Calu3 (cell line): ENCODE results near the gene FAR2. TPM values are rescaled to one million over a fixed set of nuclear protein-coding genes. Genes with fewer than 3 reads are reported as not detected.

Experiments used
- BruUV-seq: library from RNA; stranded (reverse); fragments of 400-500 nt; replicated peaks from 2 replicates; lab custom pipeline; 2021; lab: Mats Ljungman, UMichigan
- CTCF ChIA-PET: fragments of 300-600 bp; sonication (Branson Sonifier 250); formaldehyde crosslinking; loops from one replicate; lab custom pipeline; 2022; ENCODE audit warnings: antibody characterized with exemption; lab: Charles Lee
- DNase-seq: peaks from one replicate; pipeline ENCODE4 v3.0.0; 2022
- H3K27ac Mint-ChIP-seq: one replicate; pipeline ENCODE4 v1.8.0; 2022; ENCODE audit warnings: mixed read lengths; ENCODE audit not compliant: unreplicated experiment
- H3K27me3 Mint-ChIP-seq: one replicate; pipeline ENCODE4 v1.8.0; 2022; ENCODE audit warnings: mixed read lengths; ENCODE audit not compliant: unreplicated experiment
- H3K36me3 Mint-ChIP-seq: one replicate; pipeline ENCODE4 v1.8.0; 2022; ENCODE audit warnings: mild to moderate bottlenecking, moderate library complexity, mixed read lengths; ENCODE audit not compliant: insufficient read depth, unreplicated experiment
- H3K4me1 Mint-ChIP-seq: one replicate; pipeline ENCODE4 v1.8.0; 2022; ENCODE audit warnings: mild to moderate bottlenecking, low read depth, mixed read lengths; ENCODE audit not compliant: unreplicated experiment
- H3K4me3 Mint-ChIP-seq: one replicate; pipeline ENCODE4 v1.8.0; 2022; ENCODE audit warnings: mild to moderate bottlenecking, low read depth, moderate library complexity, mixed read lengths; ENCODE audit not compliant: unreplicated experiment
- H3K9me3 Mint-ChIP-seq: one replicate; pipeline ENCODE4 v1.8.0; 2022; ENCODE audit warnings: low read depth, mixed read lengths; ENCODE audit not compliant: unreplicated experiment
- CTCF ChIP-seq: fragments of 200-600 bp; IDR thresholded peaks from one replicate; pipeline ENCODE4 v1.8.0; 2022; ENCODE audit warnings: antibody characterized with exemption; ENCODE audit not compliant: unreplicated experiment
- intact Hi-C: fragments of 100-400 bp; cut with micrococcal nuclease; formaldehyde crosslinking; loops from one replicate; pipeline ENCODE4 v1.10.0; 2022; ENCODE audit not compliant: unreplicated experiment
- total RNA-seq: library from RNA; stranded (reverse); gene quantifications from 2 replicates; pipeline ENCODE4 v1.2.3, GENCODE V29; 2022

Gene FAR2
- total RNA-seq, 1 experiment from 2014 or later, result 24.0 TPM

- CTCF ChIA-PET, result no interaction called here
- no TSS peak for BruUV-seq
- H3K27me3 Mint-ChIP-seq, result no peaks in the 10 kb centered on the region
- no peaks in the 10 kb centered on the region for H3K4me1 Mint-ChIP-seq
- H3K36me3 Mint-ChIP-seq, result no peaks in the 10 kb centered on the region
- H3K27ac Mint-ChIP-seq, result no peak overlapping the region
- H3K9me3 Mint-ChIP-seq, result no peaks in the 10 kb centered on the region
- intact Hi-C loops, result no loop called here
- TF ChIP-seq CTCF, result no peak
- no peak overlapping the region for H3K4me3 Mint-ChIP-seq
- no peak for DNase-seq
Measured at GRCh38 chr12:29155079-29155478, 6.0 kb downstream of the FAR2 start.

- no peaks in the 10 kb centered on the region for H3K9me3 Mint-ChIP-seq
- CTCF ChIA-PET, result no interaction called here
- no TSS peak for BruUV-seq
- intact Hi-C loops, result no loop called here
- no peak for DNase-seq
- no peaks in the 10 kb centered on the region for H3K4me1 Mint-ChIP-seq
- H3K27ac Mint-ChIP-seq, result no peak overlapping the region
- no peaks in the 10 kb centered on the region for H3K27me3 Mint-ChIP-seq
- no peaks in the 10 kb centered on the region for H3K36me3 Mint-ChIP-seq
- H3K4me3 Mint-ChIP-seq, result no peak overlapping the region
- TF ChIP-seq CTCF, result no peak
Measured at GRCh38 chr12:29157486-29157946, 8.4 kb downstream of the FAR2 start.

GRCh38 chr12:29158115-29158763, 9.2 kb downstream of the FAR2 start:
- CTCF ChIA-PET, result no interaction called here
- H3K27ac Mint-ChIP-seq, result no peak overlapping the region
- BruUV-seq, result no TSS peak
- H3K27me3 Mint-ChIP-seq, result no peaks in the 10 kb centered on the region
- H3K4me3 Mint-ChIP-seq, result no peak overlapping the region
- no peak for TF ChIP-seq CTCF
- no peaks in the 10 kb centered on the region for H3K36me3 Mint-ChIP-seq
- no peaks in the 10 kb centered on the region for H3K4me1 Mint-ChIP-seq
- DNase-seq, result no peak
- H3K9me3 Mint-ChIP-seq, result no peaks in the 10 kb centered on the region
- intact Hi-C loops, result no loop called here

- TF ChIP-seq CTCF, result no peak
- no peaks in the 10 kb centered on the region for H3K27me3 Mint-ChIP-seq
- no peak overlapping the region for H3K4me3 Mint-ChIP-seq
- no peaks in the 10 kb centered on the region for H3K9me3 Mint-ChIP-seq
- H3K36me3 Mint-ChIP-seq, result no peaks in the 10 kb centered on the region
- no peak overlapping the region for H3K27ac Mint-ChIP-seq
- DNase-seq, result no peak
- intact Hi-C loops, result no loop called here
- CTCF ChIA-PET, result no interaction called here
- no TSS peak for BruUV-seq
- peaks cover 7% of the 10 kb centered on the region for H3K4me1 Mint-ChIP-seq
Measured at GRCh38 chr12:29159661-29160060, 10.6 kb downstream of the FAR2 start.
